Mucosa of descending colon (tissue), 3 donors: ENCODE results near the gene TIGIT. TPM values are rescaled to one million over a fixed set of nuclear protein-coding genes. Genes with fewer than 3 reads are reported as not detected.

Source experiments
- ATAC-seq: fragments of 200-7000 bp; cut with Tn5 transposase; one replicate; pipeline ENCODE4 v1.9.1; 2020; ENCODE audit warnings: mild to moderate bottlenecking, moderate library complexity
- DNase-seq, 3 donors: peaks; one replicate each; pipeline ENCODE4 v3.0.0-alpha.2; 2020
- H3K36me3 ChIP-seq: fragments of 200-600 bp; one replicate; pipeline ENCODE4 v1.8.0; 2021; ENCODE audit warnings: low read depth, mild to moderate bottlenecking
- H3K4me1 ChIP-seq: fragments of 200-600 bp; one replicate; pipeline ENCODE4 v1.8.0; 2021; ENCODE audit warnings: low read depth, mild to moderate bottlenecking
- H3K4me3 ChIP-seq: fragments of 200-600 bp; one replicate; pipeline ENCODE4 v1.8.0; 2021; ENCODE audit warnings: mild to moderate bottlenecking
- H3K9me3 ChIP-seq: fragments of 200-600 bp; one replicate; pipeline ENCODE4 v1.8.0; 2021; ENCODE audit warnings: mild to moderate bottlenecking
- CTCF ChIP-seq: fragments of 200-600 bp; IDR thresholded peaks from one replicate; pipeline ENCODE4 v1.8.0; 2022; ENCODE audit warnings: antibody characterized with exemption, mild to moderate bottlenecking
- intact Hi-C, 2 donors: fragments of 100-400 bp; cut with DNase I in 1 of 2; cut with micrococcal nuclease in 1 of 2; formaldehyde crosslinking; loops; one replicate each; pipeline versions ENCODE4 v1.11.0 to v1.11.1; 2022; cut with DNase I, micrococcal nuclease
- total RNA-seq, 3 donors: library from RNA; stranded (reverse); fragmentation: NEBNext Ultra II Directional in 2 of 3; extraction: Animal tissue kit (Norgen Biotek cat#: 25700) in 2 of 3; gene quantifications; one replicate each; pipeline versions ENCODE4 v1.2.1 to v1.2.4, GENCODE V29; 2021 to 2023
- donor health status: DM: no; HTN: no; CAD: no; lungs with moderate emphysema.
- donor health status: DM: no; HTN: no; CAD: no.
- donor health status: DM: no; HTN: yes; CAD: no.

TIGIT gene
- total RNA-seq, 3 donors from 2014 or later, result 0.54 to 1.6 (median 0.84) TPM

- intact Hi-C loops, result no loop called here
- TF ChIP-seq CTCF, result no peak
- no peaks in the 10 kb centered on the region for H3K36me3 ChIP-seq
- H3K9me3 ChIP-seq, result no peaks in the 10 kb centered on the region
- ATAC-seq, result peak; percentile 20
- H3K4me1 ChIP-seq, result no peaks in the 10 kb centered on the region
- H3K4me3 ChIP-seq, result no peak overlapping the region
- no peak for DNase-seq
Measured at GRCh38 chr3:114286266-114286665, 7.6 kb upstream of the TIGIT start.

GRCh38 chr3:114290911-114291901, 2.6 kb upstream of the TIGIT start:
- DNase-seq, result peak; percentile 77 to 84 (median 84)
- TF ChIP-seq CTCF, result peak; percentile 62
- ATAC-seq, result peak; percentile 88
- H3K9me3 ChIP-seq, result no peaks in the 10 kb centered on the region
- no peaks in the 10 kb centered on the region for H3K36me3 ChIP-seq
- H3K4me1 ChIP-seq, result no peaks in the 10 kb centered on the region
- intact Hi-C loops, result no loop called here
- H3K4me3 ChIP-seq, result no peak overlapping the region

GRCh38 chr3:114294940-114295480, 1.2 kb downstream of the TIGIT start:
- DNase-seq, result no peak
- no peak for TF ChIP-seq CTCF
- H3K36me3 ChIP-seq, result no peaks in the 10 kb centered on the region
- H3K9me3 ChIP-seq, result no peaks in the 10 kb centered on the region
- H3K4me1 ChIP-seq, result no peaks in the 10 kb centered on the region
- no peak overlapping the region for H3K4me3 ChIP-seq
- ATAC-seq, result peak; percentile 3
- intact Hi-C loops, result no loop called here

- Histone ChIP-seq H3K4me3 (no peak overlapping the region), H3K36me3 (no peaks in the 10 kb centered on the region), H3K4me1 (no peaks in the 10 kb centered on the region), H3K9me3 (no peaks in the 10 kb centered on the region)
- TF ChIP-seq CTCF, result no peak
- intact Hi-C loops, result no loop called here
- DNase-seq, result no peak
- no peak for ATAC-seq
Measured at GRCh38 chr3:114295946-114296345, 2.1 kb downstream of the TIGIT start.

- DNase-seq (peak in 2 of 3 donors; percentile 27 to 36), ATAC-seq (peak; percentile 49)
- no peak for TF ChIP-seq CTCF
- Histone ChIP-seq H3K4me1 (no peaks in the 10 kb centered on the region), H3K9me3 (no peaks in the 10 kb centered on the region), H3K36me3 (no peaks in the 10 kb centered on the region), H3K4me3 (no peak overlapping the region)
- intact Hi-C loops, result no loop called here
Measured at GRCh38 chr3:114299421-114299820, 5.6 kb downstream of the TIGIT start.
